ENCODE results near the gene RIBC1. TPM values are rescaled to one million over a fixed set of nuclear protein-coding genes. Genes with fewer than 3 reads are reported as not detected.

RIBC1 gene
- total RNA-seq, 1 experiment from 2014 or later, result 0.61 TPM

DNA sequence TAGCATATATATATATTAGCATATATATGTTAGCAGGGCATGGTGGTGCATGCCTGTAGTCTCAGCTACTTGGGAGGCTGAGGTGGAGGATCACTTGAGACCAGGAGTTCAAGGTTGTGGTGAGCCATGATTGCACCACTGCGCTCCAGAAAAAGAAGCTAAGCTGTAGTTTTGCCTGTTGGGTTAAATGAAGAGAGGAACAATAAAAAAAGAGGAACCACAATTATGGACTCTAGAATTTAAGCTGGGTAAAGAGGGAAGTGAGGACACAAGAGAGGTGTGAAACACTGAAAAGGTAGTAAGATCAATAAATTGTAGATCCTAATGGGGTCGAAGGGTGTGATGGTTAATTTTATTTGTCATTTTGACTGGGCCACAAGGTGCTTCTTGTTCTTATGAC is 52.0 kb downstream of the RIBC1 start:
- no TSS peak for BruUV-seq (replicated peaks)
- Histone ChIP-seq H3K4me2 (ENCODE audit: low read length) (no peak overlapping the region), H3K27ac (ENCODE audit: low read depth, low read length) (no peak overlapping the region), H3K9me3 (ENCODE audit: control insufficient read depth in 1 of 2, insufficient read depth in 1 of 2, low read depth in 1 of 2, low read length in 2 of 2) (no peaks in the 10 kb centered on the region), H3K36me3 (ENCODE audit: control insufficient read depth in 1 of 2, insufficient read depth in 2 of 2, low read length in 2 of 2) (no peaks in the 10 kb centered on the region), H3K9ac (ENCODE audit: low read length) (no peak overlapping the region), H2AFZ (ENCODE audit: low read depth, low read length, poor library complexity, severe bottlenecking) (no peak overlapping the region), H3K4me1 (ENCODE audit: control insufficient read depth in 1 of 2, insufficient read depth in 2 of 2, low read length in 2 of 2) (no peaks in the 10 kb centered on the region), H4K20me1 (ENCODE audit: insufficient read depth) (no peaks in the 10 kb centered on the region), H3K9me2 (ENCODE audit: insufficient read depth) (no peaks in the 10 kb centered on the region), H3K79me2 (ENCODE audit: insufficient read depth, low read length) (no peaks in the 10 kb centered on the region), H3K27me3 (ENCODE audit: insufficient read depth, low read length) (no peaks in the 10 kb centered on the region), H3K4me3 (replicated peaks in 1 of 2; ENCODE audit: low read depth in 1 of 2, low read length in 2 of 2) (no peak overlapping the region)
- DNase-seq (ENCODE audit: low read depth, low spot score) (no peak), ATAC-seq (no peak)
- CTCF ChIA-PET, result no interaction called here
- intact Hi-C loops (cut with micrococcal nuclease), result no loop called here
- no peak for TF ChIP-seq ZFX (IDR thresholded peaks at IDR 0.05)
- RAD21 ChIA-PET (ENCODE audit: low non-redundant PET in 1 of 2, low total read pairs in 2 of 2, uncharacterized antibody in 2 of 2, unreplicated experiment in 2 of 2), result no interaction called here
- POLR2A ChIA-PET, result no interaction called here

DNA sequence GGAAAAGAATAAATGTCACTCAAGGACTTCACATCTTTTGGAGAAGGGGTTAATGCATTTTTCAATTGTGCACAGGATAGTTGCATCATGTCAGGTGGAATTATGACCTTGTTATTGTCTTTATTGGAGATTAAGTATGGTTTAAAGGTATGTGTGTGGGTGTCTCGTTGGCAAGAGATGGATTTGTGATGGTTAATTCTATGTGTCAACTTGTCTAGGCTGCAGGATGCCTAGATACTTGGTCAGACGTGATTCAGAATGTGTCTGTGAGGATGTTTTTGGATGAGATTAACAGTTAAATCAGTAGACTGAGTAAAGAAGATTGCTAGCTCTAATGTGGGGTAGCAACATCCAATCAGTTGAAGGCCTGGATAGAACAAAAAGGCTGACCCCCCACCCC is 53.7 kb downstream of the RIBC1 start:
- RAD21 ChIA-PET (ENCODE audit: low non-redundant PET in 1 of 2, low total read pairs in 2 of 2, uncharacterized antibody in 2 of 2, unreplicated experiment in 2 of 2), result interaction anchor here in 1 of 2 experiments (0.5 kb wide), 1 partner anchor 181 kb away, joined by 5 read pairs; no protein-coding TSS in a partner anchor
- H3K4me3 ChIP-seq (replicated peaks in 1 of 2; ENCODE audit: low read depth in 1 of 2, low read length in 2 of 2), result no peak overlapping the region
- no peak overlapping the region for H2AFZ ChIP-seq (ENCODE audit: low read depth, low read length, poor library complexity, severe bottlenecking)
- intact Hi-C loops (cut with micrococcal nuclease), result no loop called here
- H3K4me2 ChIP-seq (ENCODE audit: low read length), result no peak overlapping the region
- no peaks in the 10 kb centered on the region for H4K20me1 ChIP-seq (ENCODE audit: insufficient read depth)
- no peaks in the 10 kb centered on the region for H3K9me2 ChIP-seq (ENCODE audit: insufficient read depth)
- no peaks in the 10 kb centered on the region for H3K79me2 ChIP-seq (ENCODE audit: insufficient read depth, low read length)
- H3K36me3 ChIP-seq (ENCODE audit: control insufficient read depth in 1 of 2, insufficient read depth in 2 of 2, low read length in 2 of 2), result no peaks in the 10 kb centered on the region
- H3K9me3 ChIP-seq (ENCODE audit: control insufficient read depth in 1 of 2, insufficient read depth in 1 of 2, low read depth in 1 of 2, low read length in 2 of 2), result no peaks in the 10 kb centered on the region
- peaks cover 0 to 2% of the 10 kb centered on the region in 2 experiments; a peak in 1 of 4 replicates for H3K4me1 ChIP-seq (ENCODE audit: control insufficient read depth in 1 of 2, insufficient read depth in 2 of 2, low read length in 2 of 2)
- POLR2A ChIA-PET, result no interaction called here
- ATAC-seq (no peak), DNase-seq (ENCODE audit: low read depth, low spot score) (no peak)
- TF ChIP-seq RAD21 (IDR thresholded peaks at IDR 0.05; ENCODE audit: low read depth) (no peak), JUND (IDR thresholded peaks at IDR 0.05) (no peak), SIN3A (IDR thresholded peaks at IDR 0.05; ENCODE audit: low read depth) (no peak), EGR1 (IDR thresholded peaks at IDR 0.05; ENCODE audit: low read depth) (no peak), EZH2phosphoT487 (IDR thresholded peaks at IDR 0.05; ENCODE audit: borderline replicate concordance) (no peak), SRF (IDR thresholded peaks at IDR 0.05; ENCODE audit: low read depth) (no peak), POLR2A (IDR thresholded peaks at IDR 0.05; ENCODE audit: borderline replicate concordance, extremely low read depth, insufficient read depth, insufficient read length) (no peak), YY1 (IDR thresholded peaks at IDR 0.05; ENCODE audit: extremely low read depth, insufficient replicate concordance, low read depth, low read length) (no peak), ELF1 (IDR thresholded peaks at IDR 0.05; ENCODE audit: borderline replicate concordance, low read depth) (no peak), SP1 (IDR thresholded peaks at IDR 0.05; ENCODE audit: low read depth) (no peak), POLR2AphosphoS5 (IDR thresholded peaks at IDR 0.05; ENCODE audit: low read depth, low read length) (no peak), EZH2 (IDR thresholded peaks at IDR 0.05) (no peak), FOSL1 (IDR thresholded peaks at IDR 0.05; ENCODE audit: low read depth) (no peak)
- TF ChIP-seq, protein P1, sequence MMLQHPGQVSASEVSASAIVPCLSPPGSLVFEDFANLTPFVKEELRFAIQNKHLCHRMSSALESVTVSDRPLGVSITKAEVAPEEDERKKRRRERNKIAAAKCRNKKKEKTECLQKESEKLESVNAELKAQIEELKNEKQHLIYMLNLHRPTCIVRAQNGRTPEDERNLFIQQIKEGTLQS (IDR thresholded peaks at IDR 0.05), result no peak
- TF ChIP-seq, protein P2, sequence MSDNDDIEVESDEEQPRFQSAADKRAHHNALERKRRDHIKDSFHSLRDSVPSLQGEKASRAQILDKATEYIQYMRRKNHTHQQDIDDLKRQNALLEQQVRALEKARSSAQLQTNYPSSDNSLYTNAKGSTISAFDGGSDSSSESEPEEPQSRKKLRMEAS (IDR thresholded peaks at IDR 0.05), result no peak
- TF ChIP-seq, protein P3, sequence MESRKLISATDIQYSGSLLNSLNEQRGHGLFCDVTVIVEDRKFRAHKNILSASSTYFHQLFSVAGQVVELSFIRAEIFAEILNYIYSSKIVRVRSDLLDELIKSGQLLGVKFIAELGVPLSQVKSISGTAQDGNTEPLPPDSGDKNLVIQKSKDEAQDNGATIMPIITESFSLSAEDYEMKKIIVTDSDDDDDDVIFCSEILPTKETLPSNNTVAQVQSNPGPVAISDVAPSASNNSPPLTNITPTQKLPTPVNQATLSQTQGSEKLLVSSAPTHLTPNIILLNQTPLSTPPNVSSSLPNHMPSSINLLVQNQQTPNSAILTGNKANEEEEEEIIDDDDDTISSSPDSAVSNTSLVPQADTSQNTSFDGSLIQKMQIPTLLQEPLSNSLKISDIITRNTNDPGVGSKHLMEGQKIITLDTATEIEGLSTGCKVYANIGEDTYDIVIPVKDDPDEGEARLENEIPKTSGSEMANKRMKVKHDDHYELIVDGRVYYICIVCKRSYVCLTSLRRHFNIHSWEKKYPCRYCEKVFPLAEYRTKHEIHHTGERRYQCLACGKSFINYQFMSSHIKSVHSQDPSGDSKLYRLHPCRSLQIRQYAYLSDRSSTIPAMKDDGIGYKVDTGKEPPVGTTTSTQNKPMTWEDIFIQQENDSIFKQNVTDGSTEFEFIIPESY (IDR thresholded peaks at IDR 0.05; ENCODE audit: extremely low read depth, insufficient replicate concordance, low read length), result no peak
- TF ChIP-seq, protein P4, sequence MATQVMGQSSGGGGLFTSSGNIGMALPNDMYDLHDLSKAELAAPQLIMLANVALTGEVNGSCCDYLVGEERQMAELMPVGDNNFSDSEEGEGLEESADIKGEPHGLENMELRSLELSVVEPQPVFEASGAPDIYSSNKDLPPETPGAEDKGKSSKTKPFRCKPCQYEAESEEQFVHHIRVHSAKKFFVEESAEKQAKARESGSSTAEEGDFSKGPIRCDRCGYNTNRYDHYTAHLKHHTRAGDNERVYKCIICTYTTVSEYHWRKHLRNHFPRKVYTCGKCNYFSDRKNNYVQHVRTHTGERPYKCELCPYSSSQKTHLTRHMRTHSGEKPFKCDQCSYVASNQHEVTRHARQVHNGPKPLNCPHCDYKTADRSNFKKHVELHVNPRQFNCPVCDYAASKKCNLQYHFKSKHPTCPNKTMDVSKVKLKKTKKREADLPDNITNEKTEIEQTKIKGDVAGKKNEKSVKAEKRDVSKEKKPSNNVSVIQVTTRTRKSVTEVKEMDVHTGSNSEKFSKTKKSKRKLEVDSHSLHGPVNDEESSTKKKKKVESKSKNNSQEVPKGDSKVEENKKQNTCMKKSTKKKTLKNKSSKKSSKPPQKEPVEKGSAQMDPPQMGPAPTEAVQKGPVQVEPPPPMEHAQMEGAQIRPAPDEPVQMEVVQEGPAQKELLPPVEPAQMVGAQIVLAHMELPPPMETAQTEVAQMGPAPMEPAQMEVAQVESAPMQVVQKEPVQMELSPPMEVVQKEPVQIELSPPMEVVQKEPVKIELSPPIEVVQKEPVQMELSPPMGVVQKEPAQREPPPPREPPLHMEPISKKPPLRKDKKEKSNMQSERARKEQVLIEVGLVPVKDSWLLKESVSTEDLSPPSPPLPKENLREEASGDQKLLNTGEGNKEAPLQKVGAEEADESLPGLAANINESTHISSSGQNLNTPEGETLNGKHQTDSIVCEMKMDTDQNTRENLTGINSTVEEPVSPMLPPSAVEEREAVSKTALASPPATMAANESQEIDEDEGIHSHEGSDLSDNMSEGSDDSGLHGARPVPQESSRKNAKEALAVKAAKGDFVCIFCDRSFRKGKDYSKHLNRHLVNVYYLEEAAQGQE (IDR thresholded peaks at IDR 0.05; ENCODE audit: low read depth), result no peak
- CTCF ChIA-PET, result no interaction called here
- no peaks in the 10 kb centered on the region for H3K27me3 ChIP-seq (ENCODE audit: insufficient read depth, low read length)
- BruUV-seq (replicated peaks), result no TSS peak
- H3K27ac ChIP-seq (ENCODE audit: low read depth, low read length), result no peak overlapping the region
- H3K9ac ChIP-seq (ENCODE audit: low read length), result no peak overlapping the region
